Middle frontal gyrus (tissue), 1 donor: Measurements from ENCODE around the gene TRIM63.

Experiments used
- DNase-seq: peaks from one replicate; pipeline ENCODE4 v3.0.0-alpha.2; 2015; ENCODE audit warnings: low spot score; ENCODE audit errors: extremely low spot score

The TRIM63 gene

GRCh38 chr1:26058052-26058595 is 9.3 kb downstream of the TRIM63 start:
- no peak for DNase-seq

- no peak for DNase-seq
These were observed 10.2 kb downstream of the TRIM63 start for GRCh38 chr1:26057189-26057588.

- DNase-seq: no peak
These were observed 12.4 kb downstream of the TRIM63 start for GRCh38 chr1:26055041-26055440.

GRCh38 chr1:26053718-26054560 is 13.5 kb downstream of the TRIM63 start:
- no peak for DNase-seq

GRCh38 chr1:26050248-26050640 is 17.2 kb downstream of the TRIM63 start:
- no peak for DNase-seq

GRCh38 chr1:26049531-26050247 is 17.7 kb downstream of the TRIM63 start:
- no peak for DNase-seq

- no peak for DNase-seq
These were observed 20.1 kb downstream of the TRIM63 start for GRCh38 chr1:26047278-26047874.

- DNase-seq: no peak
These were observed 21.0 kb downstream of the TRIM63 start for GRCh38 chr1:26046246-26047095.

GRCh38 chr1:26045722-26046245 is 21.6 kb downstream of the TRIM63 start, which contains the start of gene SLC30A2:
Gene SLC30A2, minus strand, starts transcription at chr1:26046118. Its CDS starts 222 bp downstream, at chr1:26045896.
- no peak for DNase-seq

GRCh38 chr1:26044971-26045721 is 22.3 kb downstream of the TRIM63 start:
- no peak for DNase-seq

- no peak for DNase-seq
These were observed 23.0 kb downstream of the TRIM63 start for GRCh38 chr1:26044414-26044813.

- DNase-seq: no peak
These were observed 23.7 kb downstream of the TRIM63 start for GRCh38 chr1:26043765-26044164.

GRCh38 chr1:26041978-26042377 is 25.5 kb downstream of the TRIM63 start:
- DNase-seq: no peak

- no peak for DNase-seq
These were observed 26.0 kb downstream of the TRIM63 start for GRCh38 chr1:26041401-26041800.

GRCh38 chr1:26038904-26039303 is 28.5 kb downstream of the TRIM63 start:
- no peak for DNase-seq

GRCh38 chr1:26038477-26038876 is 29.0 kb downstream of the TRIM63 start:
- DNase-seq: no peak

- no peak for DNase-seq
These were observed 29.5 kb downstream of the TRIM63 start for GRCh38 chr1:26037904-26038303.

GRCh38 chr1:26036756-26037281 is 30.6 kb downstream of the TRIM63 start:
- no peak for DNase-seq

- DNase-seq: peak; percentile 75
These were observed 31.3 kb downstream of the TRIM63 start for GRCh38 chr1:26035959-26036755.
